GM23248 (cell line): Measurements from ENCODE around the gene CCN2.

ENCODE experiments used
- EZH2 ChIP-seq: fragments of 200-600 bp; sonication (generic); IDR thresholded peaks from 2 replicates; pipeline ENCODE4 v1.6.1; 2018; ENCODE audit warnings: antibody characterized with exemption, mild to moderate bottlenecking; ENCODE audit not compliant: insufficient read depth, poor library complexity, severe bottlenecking
- EZH2phosphoT487 ChIP-seq: fragments of 200-600 bp; sonication (generic); IDR thresholded peaks from 2 replicates; pipeline ENCODE4 v1.6.1; 2018; ENCODE audit warnings: antibody characterized with exemption, moderate library complexity, mild to moderate bottlenecking, low read depth; ENCODE audit not compliant: insufficient read depth

DNA sequence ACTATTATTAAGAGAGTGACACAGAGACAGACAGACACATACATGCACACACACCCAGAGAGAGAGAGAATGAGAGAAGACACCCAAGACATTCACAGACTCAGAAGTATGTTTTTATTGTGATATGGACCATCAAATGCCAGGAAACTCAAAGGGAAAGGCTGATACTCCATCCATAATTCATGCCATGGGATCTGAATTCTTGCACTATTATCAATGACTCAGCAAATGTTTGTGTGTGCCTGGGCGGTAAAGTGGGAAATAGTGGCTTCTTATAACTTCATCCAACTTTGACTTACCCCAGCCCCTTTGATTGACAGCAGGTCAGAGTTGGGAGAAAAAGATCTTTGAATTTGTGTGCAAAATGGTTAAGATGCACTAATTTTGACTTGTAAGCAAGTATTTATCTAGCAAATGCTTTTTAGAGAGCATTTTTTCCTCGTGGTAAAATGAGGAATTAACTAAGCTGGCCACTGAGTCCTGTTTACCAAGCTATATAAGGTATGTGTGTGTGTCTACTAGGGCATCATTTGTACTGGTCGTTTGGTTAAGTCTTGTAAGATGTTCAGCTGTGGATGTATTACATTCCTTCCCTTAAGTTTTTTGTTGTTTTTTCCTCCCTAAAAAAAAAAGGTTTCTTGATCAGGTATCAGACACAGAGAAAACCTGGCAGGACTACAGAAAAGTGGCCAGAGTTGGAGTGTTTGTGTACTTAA lies 3.0 kb upstream of the CCN2 start:
- TF ChIP-seq EZH2phosphoT487 (no peak), EZH2 (no peak)
